GDM1 (cell line): ENCODE data around the gene SLC22A14.
"Not testable (repeated sequence)": the region's sequence is repeated elsewhere in the genome, so short reads cannot be mapped to it uniquely, and the experiment has no call there.

ENCODE experiments used
- DNase-seq: peaks from one replicate; lab custom pipeline; 2025; lab: John Stamatoyannopoulos, UW

The SLC22A14 gene

DNA sequence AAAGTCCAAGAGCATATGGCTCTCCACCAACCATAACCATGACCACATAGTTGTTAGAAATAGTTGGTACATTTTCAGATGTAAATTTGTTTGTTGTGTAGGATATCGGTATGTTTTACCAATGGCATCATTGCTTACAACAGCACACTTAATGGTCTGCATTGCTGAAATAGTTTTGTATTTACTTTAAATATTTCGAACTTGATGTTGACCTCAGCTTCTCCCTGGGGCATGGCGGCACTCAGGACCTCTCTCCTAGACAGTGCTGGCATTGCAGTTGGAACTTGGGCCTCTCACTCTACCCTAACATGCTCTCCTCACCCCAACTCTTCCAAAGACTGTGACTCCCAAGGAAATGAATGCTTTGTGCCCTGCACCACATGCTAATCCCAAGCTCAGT, 11.5 kb upstream of the SLC22A14 start:
- no peak for DNase-seq

DNA sequence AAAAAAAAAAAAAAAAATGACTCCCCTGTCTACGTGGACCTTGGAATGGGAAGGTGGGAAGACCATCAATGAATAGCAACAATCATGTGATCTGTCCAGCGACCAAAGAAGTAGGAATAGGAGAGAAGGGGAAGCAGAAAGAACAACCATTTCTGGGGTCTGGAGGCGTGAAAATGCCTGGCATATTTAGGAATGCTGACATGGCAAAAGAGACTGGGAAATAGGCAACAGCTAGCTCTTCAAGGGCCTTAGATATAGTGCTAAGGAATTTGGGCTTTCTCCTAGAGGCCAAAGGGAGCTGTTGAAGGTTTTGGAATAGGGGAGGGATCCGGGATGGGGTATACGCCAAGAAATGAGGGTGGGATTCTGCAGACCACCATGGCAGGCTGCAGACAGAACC, 10.5 kb upstream of the SLC22A14 start:
- no peak for DNase-seq

DNA sequence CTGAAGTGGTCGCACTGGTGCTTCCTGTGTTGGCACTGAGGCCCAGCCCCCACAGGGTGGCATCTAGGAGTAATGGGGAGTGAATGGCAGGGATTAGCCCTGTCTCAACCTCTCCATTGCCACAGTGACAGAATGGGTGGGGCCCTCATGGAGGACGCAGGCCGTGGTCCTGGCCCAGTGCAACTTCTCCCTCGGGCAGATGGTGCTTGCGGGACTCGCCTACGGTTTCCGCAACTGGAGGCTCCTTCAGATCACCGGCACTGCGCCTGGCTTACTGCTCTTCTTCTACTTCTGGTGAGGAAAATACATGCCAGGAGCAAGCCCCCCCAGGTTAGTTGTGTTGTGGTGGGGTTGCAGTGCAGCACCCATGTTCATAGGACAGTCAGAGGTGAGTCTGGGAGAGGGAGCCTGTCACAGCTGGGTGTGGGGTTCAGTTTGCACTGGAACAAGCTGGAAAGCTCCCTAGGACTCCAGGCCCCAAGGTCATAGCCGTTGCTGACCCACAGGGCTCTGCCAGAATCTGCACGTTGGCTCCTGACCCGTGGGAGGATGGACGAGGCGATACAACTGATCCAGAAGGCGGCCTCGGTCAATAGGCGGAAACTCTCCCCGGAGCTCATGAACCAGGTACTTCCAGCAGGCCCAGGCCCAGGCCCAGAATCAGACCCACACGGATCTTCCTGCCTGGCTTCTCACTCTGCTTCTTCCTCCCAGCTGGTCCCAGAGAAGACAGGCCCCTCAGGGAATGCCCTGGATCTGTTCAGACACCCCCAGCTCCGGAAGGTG, 7.0 kb upstream of the SLC22A14 start:
- DNase-seq = no peak

DNA sequence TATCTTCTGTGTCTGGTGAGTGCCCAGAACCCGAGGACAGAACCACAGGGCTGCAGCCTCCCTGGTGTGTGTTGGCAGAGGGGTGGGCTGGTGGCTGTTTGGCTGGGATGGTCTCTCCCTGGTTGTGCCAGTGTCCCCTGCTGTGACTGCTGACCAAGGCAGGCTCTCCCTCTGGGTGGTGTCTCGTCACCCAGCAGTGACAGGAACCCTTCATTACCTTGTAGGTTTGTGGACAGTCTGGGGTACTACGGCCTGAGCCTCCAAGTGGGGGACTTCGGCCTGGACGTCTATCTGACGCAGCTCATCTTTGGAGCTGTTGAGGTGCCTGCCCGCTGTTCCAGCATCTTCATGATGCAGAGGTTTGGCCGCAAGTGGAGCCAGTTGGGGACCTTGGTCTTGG, 6.4 kb upstream of the SLC22A14 start:
- no peak for DNase-seq

DNA sequence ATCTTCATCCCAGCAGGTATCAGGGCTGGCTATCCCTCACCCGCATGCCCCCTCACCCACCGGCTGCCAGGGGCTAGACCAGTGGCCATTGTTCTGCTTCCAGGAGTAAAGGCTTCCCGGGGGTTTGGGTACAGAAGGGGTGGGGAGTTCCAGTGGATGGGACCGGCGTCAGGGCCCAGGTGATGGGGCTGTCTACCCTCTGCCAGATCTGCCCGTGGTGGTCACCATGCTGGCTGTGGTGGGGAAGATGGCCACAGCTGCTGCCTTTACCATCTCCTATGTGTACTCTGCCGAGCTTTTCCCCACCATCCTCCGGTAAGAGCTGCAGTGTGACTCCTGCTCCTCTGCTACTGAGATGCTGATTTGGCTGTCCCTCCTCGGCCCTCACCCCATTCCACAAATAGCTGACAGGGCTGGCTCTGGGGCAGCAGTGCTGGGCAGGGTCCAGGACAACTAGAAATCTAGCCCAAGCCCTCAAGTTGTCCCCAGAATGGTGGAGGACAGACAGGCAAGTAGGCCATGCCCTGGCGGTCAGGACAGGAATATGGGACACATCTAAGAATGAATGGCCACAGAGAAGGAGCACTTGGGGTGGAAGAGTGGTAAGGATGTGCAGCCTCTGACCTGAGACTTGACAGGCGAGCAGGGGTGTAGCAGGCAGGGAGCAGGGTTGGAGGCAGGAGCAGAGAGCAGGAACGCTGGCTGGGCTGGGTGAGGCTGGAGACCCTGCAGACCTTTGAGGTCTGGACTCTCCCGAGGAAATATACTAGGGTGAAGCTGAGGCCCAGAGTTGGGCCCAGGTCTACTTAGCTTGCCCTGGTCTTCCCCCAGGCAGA, 5.8 kb upstream of the SLC22A14 start:
- no peak for DNase-seq

DNA sequence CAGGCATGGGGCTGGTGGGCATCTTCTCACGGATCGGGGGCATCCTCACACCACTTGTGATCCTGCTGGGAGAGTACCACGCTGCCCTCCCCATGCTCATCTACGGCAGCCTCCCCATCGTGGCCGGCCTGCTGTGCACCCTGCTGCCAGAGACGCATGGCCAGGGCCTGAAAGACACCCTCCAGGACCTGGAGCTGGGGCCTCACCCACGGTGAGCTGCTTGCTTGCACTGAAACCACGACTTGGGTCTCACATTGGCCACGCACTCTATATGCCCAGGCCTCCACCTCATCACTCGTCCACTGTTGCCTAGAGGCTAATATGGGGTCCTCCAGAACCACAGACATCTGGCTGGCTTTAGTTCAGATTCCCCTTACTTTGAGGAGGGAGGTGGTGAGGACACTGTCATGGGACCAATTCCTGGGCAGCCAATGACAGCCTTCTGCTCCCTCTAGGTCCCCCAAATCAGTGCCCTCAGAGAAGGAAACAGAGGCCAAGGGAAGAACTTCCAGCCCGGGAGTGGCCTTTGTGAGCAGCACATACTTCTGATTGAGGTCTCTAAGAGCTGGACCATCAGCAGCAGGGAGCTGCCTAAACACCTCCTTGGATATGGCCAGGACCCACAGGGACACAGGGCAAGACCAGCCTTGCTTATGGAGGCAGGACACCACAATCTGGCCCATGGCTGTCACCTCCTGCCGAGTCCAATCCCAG, 5.0 kb upstream of the SLC22A14 start:
- DNase-seq = no peak

GRCh38 chr3:38278841-38279240, 3.3 kb upstream of the SLC22A14 start:
- DNase-seq = no peak

- DNase-seq = no peak
Observed at GRCh38 chr3:38283810-38284755, 2.0 kb downstream of the SLC22A14 start.

DNA sequence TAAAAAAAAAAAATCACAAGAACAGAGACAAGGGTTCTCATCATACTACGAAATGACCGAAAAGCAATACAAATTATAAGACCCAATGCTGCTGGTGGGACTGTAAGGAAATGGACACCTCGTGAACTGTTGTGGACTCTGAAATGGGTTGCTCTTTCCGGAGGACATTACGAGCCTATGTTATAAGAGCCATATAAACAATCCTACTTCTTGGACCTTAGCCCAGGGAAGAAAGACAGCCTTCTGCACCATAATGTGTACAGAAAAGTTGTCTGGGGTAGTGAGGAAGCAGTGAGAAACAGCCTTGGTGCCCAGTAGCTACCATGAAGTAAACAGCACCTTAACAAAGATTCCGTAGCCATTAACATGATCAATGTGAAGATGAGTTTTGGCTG, 2.7 kb downstream of the SLC22A14 start:
- no peak for DNase-seq

- not testable (repeated sequence) for DNase-seq
Observed at GRCh38 chr3:38289286-38290217, 7.5 kb downstream of the SLC22A14 start.

DNA sequence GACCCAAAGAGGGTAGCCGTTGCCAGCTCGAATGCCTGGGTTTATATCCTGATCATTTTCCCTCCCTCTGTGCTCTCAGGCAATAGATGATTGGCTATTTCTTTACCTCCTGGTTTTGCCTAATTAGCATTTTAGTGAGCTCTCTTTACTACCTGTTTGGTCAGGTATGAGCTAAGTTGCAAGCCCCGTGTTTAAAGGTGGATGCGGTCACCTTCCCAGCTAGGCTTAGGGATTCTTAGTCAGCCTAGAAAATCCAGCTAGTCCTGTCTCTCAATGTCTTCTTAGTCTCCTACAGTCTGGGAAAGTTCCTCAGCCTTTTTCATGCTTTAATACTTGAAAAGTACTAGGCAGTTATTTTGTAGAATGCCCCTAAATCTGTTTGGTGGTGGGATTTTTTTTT, 15.0 kb downstream of the SLC22A14 start:
- not testable (repeated sequence) for DNase-seq

- no peak for DNase-seq
Observed at GRCh38 chr3:38297537-38297936, 15.4 kb downstream of the SLC22A14 start.

GRCh38 chr3:38297947-38298711, 16.0 kb downstream of the SLC22A14 start:
- DNase-seq = no peak

DNA sequence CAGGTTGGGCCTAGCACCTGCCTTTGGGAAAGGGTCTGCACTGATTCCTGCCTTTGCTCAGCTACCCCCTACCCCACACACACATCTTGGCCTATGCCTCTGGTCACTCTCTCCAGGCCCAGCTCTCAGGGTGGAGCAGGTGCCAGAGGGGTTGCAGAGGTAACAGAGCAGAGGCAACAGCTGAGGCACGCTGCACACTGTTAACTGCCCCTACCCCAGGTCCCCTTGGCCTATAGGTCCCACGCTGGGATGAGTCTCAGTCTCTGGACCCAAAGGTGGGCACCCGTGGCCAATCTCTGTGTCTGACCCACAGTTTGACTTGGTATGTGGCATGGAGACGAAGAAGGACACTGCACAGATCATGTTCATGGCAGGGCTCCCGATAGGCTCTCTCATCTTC, 24.8 kb downstream of the SLC22A14 start:
- no peak for DNase-seq

DNA sequence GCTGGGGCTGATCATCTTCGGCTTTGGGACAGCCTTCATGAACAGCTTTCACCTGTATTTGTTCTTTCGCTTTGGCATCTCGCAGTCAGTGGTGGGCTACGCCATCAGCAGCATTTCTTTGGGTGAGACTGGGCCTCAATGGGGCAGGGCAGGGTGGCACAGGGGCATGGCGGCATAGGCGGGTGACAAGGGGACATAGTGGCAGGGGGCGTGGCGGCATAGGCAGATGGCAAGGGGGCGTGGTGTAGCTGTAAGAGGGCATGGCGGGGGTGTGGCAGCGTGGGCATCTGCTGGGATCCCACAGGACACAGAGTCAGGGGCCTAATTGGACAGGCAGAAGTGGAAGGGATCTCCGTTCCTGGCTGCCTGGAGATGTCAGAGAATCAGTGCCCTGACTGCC, 25.5 kb downstream of the SLC22A14 start:
- no peak for DNase-seq

DNA sequence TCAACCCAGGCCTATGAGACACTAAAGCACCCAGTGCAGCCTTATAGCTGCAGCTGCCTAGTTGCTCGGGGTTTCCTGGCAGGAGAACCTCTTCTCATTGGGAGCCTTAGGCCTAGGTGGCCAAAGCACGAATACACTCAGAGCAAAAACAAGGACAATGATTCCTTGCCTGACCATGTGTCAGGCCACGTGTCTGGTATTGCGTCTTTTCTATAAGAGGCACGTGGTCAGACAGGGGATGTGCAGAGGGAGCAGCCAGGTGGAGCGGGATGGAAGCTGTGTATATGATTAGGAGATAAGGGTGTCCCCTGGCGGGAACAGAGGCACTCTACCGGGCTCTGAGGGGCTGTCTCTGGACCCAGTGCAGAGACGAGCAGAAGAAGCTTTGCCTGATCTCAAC, 26.4 kb downstream of the SLC22A14 start:
- no peak for DNase-seq

DNA sequence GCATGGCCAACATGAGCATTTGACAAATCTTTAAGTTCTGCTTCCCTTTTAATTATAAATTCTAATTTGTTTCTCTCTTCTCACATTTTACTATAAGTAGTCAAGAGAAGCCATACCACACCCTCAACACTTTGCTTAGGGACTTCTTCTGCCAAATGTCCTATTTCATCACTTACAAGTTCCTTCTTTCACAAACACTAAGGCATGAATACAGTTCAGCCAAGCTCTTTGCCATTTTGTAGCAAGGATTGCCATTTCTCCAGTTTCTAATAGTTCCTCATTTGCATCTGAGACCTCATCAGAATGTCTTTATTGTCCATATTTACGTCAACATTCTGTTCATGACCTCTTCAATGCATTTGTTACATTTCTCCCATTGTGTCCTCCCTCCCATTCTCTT, 29.4 kb downstream of the SLC22A14 start:
- DNase-seq = no peak

DNA sequence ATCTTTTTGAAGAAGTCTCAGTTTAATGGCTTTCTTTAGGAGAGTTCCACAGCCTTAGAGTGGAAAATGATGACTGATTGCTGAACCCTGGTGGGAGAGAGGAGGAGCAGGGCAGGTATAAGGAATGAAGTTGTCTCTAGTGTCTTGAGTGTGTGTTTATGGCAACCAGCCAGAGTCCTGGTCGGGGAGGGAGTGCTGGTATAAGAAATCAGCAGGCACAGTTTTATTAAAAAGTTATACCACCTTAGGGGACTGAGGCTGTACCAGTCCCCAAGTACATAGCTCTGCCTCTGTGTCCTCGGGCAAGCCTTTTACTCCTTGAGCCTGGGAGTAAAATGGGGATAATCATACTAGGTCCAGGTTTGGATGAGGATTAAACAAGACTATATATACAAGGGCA, 29.8 kb downstream of the SLC22A14 start:
- no peak for DNase-seq

GRCh38 chr3:38312356-38312755, 30.3 kb downstream of the SLC22A14 start:
- no peak for DNase-seq

- no peak for DNase-seq
Observed at GRCh38 chr3:38313263-38313662, 31.2 kb downstream of the SLC22A14 start.
